CD4-positive, alpha-beta T cell (primary cell): ENCODE results near the gene KLK11. TPM values are rescaled to one million over a fixed set of nuclear protein-coding genes. Genes with fewer than 3 reads are reported as not detected.

ENCODE experiments used
- ATAC-seq: fragments of 200-7000 bp; cut with Tn5 transposase; one replicate; pipeline ENCODE4 v1.10.0; 2022; ENCODE audit warnings: mild to moderate bottlenecking; ENCODE audit not compliant: poor library complexity
- CTCF ChIA-PET: fragments of 350-600 bp; sonication (Branson Sonifier 250); formaldehyde crosslinking; loops from one replicate; lab custom pipeline; 2021; ENCODE audit warnings: antibody characterized with exemption, inconsistent platforms; lab: Charles Lee
- POLR2A ChIA-PET: fragments of 350-600 bp; sonication (Branson Sonifier 250); formaldehyde crosslinking; loops from one replicate; lab custom pipeline; 2021; ENCODE audit warnings: antibody characterized with exemption, inconsistent platforms; lab: Charles Lee
- DNase-seq, 14 experiments: peaks; one replicate each; pipeline ENCODE4 v3.0.0-alpha.2; 2013 to 2020; ENCODE audit warnings: mixed read lengths in 2 of 14
- H3K27ac ChIP-seq, 2 donors: one replicate each; pipeline versions ENCODE4 v1.5.1 to v1.7.0; 2013; ENCODE audit warnings: low read length in 2 of 2, low read depth in 1 of 2, mild to moderate bottlenecking in 1 of 2
- H3K27me3 ChIP-seq, 2 experiments: 1 replicate in 1 of 2; 2 replicates in 1 of 2; pipeline versions ENCODE4 v1.6.1 to v1.7.0; 2013; ENCODE audit warnings: low read length in 2 of 2, control low read depth in 1 of 2, mild to moderate bottlenecking in 1 of 2, moderate library complexity in 1 of 2; ENCODE audit not compliant: insufficient read depth in 2 of 2, control insufficient read depth in 1 of 2
- H3K36me3 ChIP-seq: one replicate; pipeline ENCODE4 v1.6.1; 2013; ENCODE audit warnings: low read length, control low read depth; ENCODE audit not compliant: insufficient read depth
- H3K4me1 ChIP-seq: one replicate; pipeline ENCODE4 v1.6.1; 2013; ENCODE audit warnings: low read length, control low read depth; ENCODE audit not compliant: insufficient read depth
- H3K4me3 ChIP-seq: one replicate; pipeline ENCODE4 v1.5.1; 2013; ENCODE audit warnings: mild to moderate bottlenecking, low read length, moderate library complexity
- H3K9me3 ChIP-seq, 2 experiments: 1 replicate in 1 of 2; 2 replicates in 1 of 2; pipeline versions ENCODE4 v1.6.1 to v1.7.0; 2013; ENCODE audit warnings: low read length in 2 of 2, mild to moderate bottlenecking in 2 of 2, control low read depth in 1 of 2, moderate library complexity in 1 of 2; ENCODE audit not compliant: control insufficient read depth in 1 of 2, insufficient read depth in 1 of 2
- H3K27ac Mint-ChIP-seq: one replicate; pipeline ENCODE4 v1.8.0; 2020; ENCODE audit warnings: mixed read lengths
- H3K27me3 Mint-ChIP-seq: one replicate; pipeline ENCODE4 v1.8.0; 2021; ENCODE audit warnings: mixed read lengths
- H3K36me3 Mint-ChIP-seq: one replicate; pipeline ENCODE4 v1.8.0; 2021; ENCODE audit warnings: low read depth, mixed read lengths
- H3K4me1 Mint-ChIP-seq: one replicate; pipeline ENCODE4 v1.8.0; 2021; ENCODE audit warnings: low read depth, mixed read lengths
- H3K4me3 Mint-ChIP-seq: one replicate; pipeline ENCODE4 v1.8.0; 2020; ENCODE audit warnings: mild to moderate bottlenecking, mixed read lengths
- H3K9me3 Mint-ChIP-seq: one replicate; pipeline ENCODE4 v1.8.0; 2020; ENCODE audit warnings: mixed read lengths
- intact Hi-C, 2 experiments: fragments of 100-400 bp; cut with DNase I in 1 of 2; cut with micrococcal nuclease in 1 of 2; formaldehyde crosslinking; loops; one replicate each; pipeline versions ENCODE4 v1.15.1 to v1.9.0; 2023 to 2025; cut with DNase I, micrococcal nuclease
- total RNA-seq, 174 experiments: library from RNA in 2 of 174; stranded (reverse) in 2 of 174; gene quantifications; one replicate each; pipeline ENCODE4 v1.2.3 and lab custom pipeline; 2021 to 2026
- TF ChIP-seq, protein P1 (sequence below): fragments of 200-600 bp; IDR thresholded peaks from one replicate; pipeline ENCODE4 v1.8.0; 2022; ENCODE audit warnings: antibody characterized with exemption, mild to moderate bottlenecking

KLK11 gene
- total RNA-seq, 2 experiments from 2014 or later = not detected

DNA sequence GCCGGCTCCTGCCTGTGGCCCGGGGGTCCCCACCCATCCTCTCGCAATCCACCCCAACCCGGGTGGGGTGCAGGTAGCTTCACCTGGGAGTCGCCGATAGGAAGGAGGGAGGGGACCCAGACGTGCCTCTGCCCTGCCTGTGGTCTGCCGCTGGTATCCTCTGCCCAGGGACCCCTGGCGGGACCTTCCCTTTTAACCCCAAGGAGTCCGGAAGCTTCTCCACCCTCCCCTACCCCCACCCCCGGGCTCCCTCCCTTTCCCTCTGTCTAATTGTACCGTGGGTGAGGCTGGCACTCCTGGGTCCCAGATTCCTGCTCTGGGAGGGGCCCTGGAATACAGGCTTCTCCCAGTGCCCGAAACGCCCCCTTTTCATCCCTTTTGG is 6.9 kb downstream of the KLK11 start, which contains the start of gene KLK10:
TSS of gene KLK10 (minus strand) at position 166 of the 382 bp plus-strand sequence. CDS start 579 bp downstream, outside the sequence.
- no peak within 1 kb of the TSS for H3K4me3 ChIP-seq
- intact Hi-C loops = no loop called here
- H3K27ac Mint-ChIP-seq = no peak within 1 kb of the TSS
- TF ChIP-seq, protein P1, sequence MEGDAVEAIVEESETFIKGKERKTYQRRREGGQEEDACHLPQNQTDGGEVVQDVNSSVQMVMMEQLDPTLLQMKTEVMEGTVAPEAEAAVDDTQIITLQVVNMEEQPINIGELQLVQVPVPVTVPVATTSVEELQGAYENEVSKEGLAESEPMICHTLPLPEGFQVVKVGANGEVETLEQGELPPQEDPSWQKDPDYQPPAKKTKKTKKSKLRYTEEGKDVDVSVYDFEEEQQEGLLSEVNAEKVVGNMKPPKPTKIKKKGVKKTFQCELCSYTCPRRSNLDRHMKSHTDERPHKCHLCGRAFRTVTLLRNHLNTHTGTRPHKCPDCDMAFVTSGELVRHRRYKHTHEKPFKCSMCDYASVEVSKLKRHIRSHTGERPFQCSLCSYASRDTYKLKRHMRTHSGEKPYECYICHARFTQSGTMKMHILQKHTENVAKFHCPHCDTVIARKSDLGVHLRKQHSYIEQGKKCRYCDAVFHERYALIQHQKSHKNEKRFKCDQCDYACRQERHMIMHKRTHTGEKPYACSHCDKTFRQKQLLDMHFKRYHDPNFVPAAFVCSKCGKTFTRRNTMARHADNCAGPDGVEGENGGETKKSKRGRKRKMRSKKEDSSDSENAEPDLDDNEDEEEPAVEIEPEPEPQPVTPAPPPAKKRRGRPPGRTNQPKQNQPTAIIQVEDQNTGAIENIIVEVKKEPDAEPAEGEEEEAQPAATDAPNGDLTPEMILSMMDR = no peak
- CTCF ChIA-PET = no interaction called here
- H3K9me3 ChIP-seq = peaks cover 0 to 36% of the 10 kb centered on the region in 2 experiments
- H3K4me1 Mint-ChIP-seq = peaks cover 22% of the 10 kb centered on the region
- peak within 1 kb of the TSS; percentile 20 for H3K4me3 Mint-ChIP-seq
- POLR2A ChIA-PET = no interaction called here
- no peaks in the 10 kb centered on the region for H3K36me3 ChIP-seq
- peaks cover 39 to 45% of the 10 kb centered on the region in 2 experiments for H3K27me3 ChIP-seq
- peaks cover 27% of the 10 kb centered on the region for H3K4me1 ChIP-seq
- no peaks in the 10 kb centered on the region for H3K9me3 Mint-ChIP-seq
- no peak within 1 kb of the TSS for H3K27ac ChIP-seq
- peaks cover 77% of the 10 kb centered on the region for H3K27me3 Mint-ChIP-seq
- ATAC-seq (no peak), DNase-seq (no peak)
- no peaks in the 10 kb centered on the region for H3K36me3 Mint-ChIP-seq

DNA sequence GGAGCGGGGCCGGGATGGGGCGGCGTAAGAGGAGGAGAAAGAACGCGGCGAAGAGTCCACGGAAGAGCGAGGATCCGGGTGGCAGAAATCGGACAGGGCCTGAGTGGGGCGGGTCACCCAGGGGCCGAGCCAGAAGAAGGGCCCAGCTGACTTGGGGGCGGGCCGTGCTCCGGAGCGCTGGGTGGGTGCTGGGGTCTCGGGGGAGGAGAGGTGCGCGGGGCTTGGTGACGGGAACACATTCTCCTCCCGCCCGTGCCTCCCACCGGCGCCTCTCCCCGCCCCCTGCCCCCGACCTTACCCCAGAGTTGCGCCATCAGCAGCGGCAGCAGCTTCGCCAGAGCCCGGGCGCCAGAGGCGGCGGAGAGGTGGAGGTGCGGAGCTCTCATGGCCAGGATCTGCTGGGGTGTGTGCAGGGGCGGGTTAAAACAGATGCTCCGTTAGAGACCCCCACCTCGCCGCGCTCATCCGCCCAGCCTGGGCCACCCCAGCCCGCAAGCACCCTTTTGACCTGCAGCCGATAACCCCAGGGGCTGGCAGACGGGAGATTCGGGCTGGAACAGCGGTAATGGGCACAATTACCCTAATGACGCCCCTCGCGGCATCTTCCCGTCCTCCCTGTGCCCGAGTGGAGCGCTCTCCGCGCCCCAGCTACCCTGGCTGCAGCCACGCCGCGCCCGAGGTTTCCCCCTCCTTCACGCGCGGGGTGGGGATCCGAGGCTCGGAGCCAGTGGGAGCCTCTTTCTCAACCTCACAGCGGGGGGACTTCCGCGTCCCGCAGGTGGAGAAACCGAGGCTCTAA is 7.5 kb downstream of the KLK11 start:
- Histone ChIP-seq H3K4me1 (peaks cover 27% of the 10 kb centered on the region), H3K36me3 (no peaks in the 10 kb centered on the region), H3K9me3 (peaks cover 0 to 36% of the 10 kb centered on the region in 2 experiments), H3K27ac (no peak overlapping the region), H3K27me3 (peaks cover 39 to 49% of the 10 kb centered on the region in 2 experiments), H3K4me3 (no peak overlapping the region)
- POLR2A ChIA-PET = no interaction called here
- CTCF ChIA-PET = no interaction called here
- Mint-ChIP-seq H3K36me3 (no peaks in the 10 kb centered on the region), H3K9me3 (no peaks in the 10 kb centered on the region), H3K4me1 (peaks cover 22% of the 10 kb centered on the region), H3K4me3 (peak overlapping the region; percentile 20), H3K27ac (no peak overlapping the region), H3K27me3 (peaks cover 80% of the 10 kb centered on the region)
- DNase-seq (no peak), ATAC-seq (no peak)
- intact Hi-C loops = no loop called here
- TF ChIP-seq, protein P1 = no peak

DNA sequence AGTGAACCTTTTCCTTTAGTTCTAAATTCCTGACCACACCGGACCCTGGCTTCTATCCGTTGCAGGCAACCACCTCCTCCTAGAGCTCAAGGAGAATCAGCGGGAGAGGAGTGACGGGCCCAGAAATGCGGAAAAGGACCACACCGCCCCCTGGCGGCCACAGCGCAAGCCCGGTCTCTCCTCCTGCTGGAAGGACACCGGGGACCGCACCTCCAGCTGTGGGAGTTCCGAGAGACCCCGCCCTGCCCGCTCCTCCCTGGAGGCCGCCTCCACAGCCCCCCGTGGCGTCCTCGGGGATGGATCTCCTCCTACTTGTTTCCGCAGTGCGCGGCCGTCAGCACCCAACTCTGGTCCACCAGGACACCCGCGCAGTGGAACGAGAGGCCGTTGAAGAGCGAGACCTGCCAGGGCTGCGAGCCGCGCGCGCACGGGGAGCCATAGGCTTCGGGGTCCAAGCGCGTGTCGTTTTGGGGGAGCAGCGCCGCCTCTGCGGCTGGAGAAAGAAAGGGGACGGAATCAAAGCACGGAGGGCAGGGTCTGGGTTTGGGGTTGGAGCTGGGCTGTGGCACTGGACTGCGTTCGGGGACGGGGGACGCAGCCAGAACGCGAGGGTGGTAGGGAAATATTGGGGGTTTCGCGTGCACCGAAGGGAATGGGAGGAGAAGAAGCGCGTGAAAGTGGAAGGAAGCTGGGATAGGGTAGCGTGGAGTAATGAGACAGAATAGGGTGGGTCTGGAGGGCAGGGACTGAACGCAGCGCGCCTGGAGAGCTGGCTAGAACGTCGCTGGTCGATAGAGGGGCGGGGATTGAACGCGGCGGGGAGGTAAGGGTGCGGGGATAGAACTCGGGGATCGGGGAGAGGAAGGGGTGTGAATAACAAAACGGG is 9.4 kb downstream of the KLK11 start:
- Mint-ChIP-seq H3K4me1 (peaks cover 22% of the 10 kb centered on the region), H3K9me3 (no peaks in the 10 kb centered on the region), H3K36me3 (no peaks in the 10 kb centered on the region), H3K4me3 (no peak overlapping the region), H3K27ac (no peak overlapping the region), H3K27me3 (peaks cover 80% of the 10 kb centered on the region)
- peaks cover 27% of the 10 kb centered on the region for H3K4me1 ChIP-seq
- H3K4me3 ChIP-seq = no peak overlapping the region
- peaks cover 0 to 36% of the 10 kb centered on the region in 2 experiments for H3K9me3 ChIP-seq
- DNase-seq = peak in 11 of 14 experiments; percentile 9 to 70 (median 33)
- TF ChIP-seq, protein P1 = no peak
- ChIA-PET POLR2A (no interaction called here), CTCF (interaction anchor here (0.6 kb wide), 1 partner anchor 47 kb away, joined by 3 read pairs; no protein-coding TSS in a partner anchor)
- no peak overlapping the region for H3K27ac ChIP-seq
- intact Hi-C loops = no loop called here
- no peak for ATAC-seq
- no peaks in the 10 kb centered on the region for H3K36me3 ChIP-seq
- peaks cover 40 to 41% of the 10 kb centered on the region in 2 experiments for H3K27me3 ChIP-seq
